GM12865 (cell line): Measurements from ENCODE around the gene ZFTA.

Source experiments
- DNase-seq: peaks from one replicate; pipeline ENCODE4 v3.0.0; 2010; ENCODE audit warnings: low read depth
- H3K4me3 ChIP-seq: 2 replicates; pipeline ENCODE4 v1.5.1; 2011; ENCODE audit warnings: mild to moderate bottlenecking, low read depth, low read length, control low read depth
- TF ChIP-seq, protein P1 (sequence below): IDR thresholded peaks from 2 replicates; pipeline ENCODE4 v1.5.1; 2011; ENCODE audit warnings: low read length, control low read depth, low read depth, inconsistent platforms; ENCODE audit not compliant: insufficient read depth; ENCODE audit errors: missing control alignments

The ZFTA gene

GRCh38 chr11:63729326-63729725 is 39.2 kb downstream of the ZFTA start:
- H3K4me3 ChIP-seq: no peak overlapping the region
- TF ChIP-seq, protein P1, sequence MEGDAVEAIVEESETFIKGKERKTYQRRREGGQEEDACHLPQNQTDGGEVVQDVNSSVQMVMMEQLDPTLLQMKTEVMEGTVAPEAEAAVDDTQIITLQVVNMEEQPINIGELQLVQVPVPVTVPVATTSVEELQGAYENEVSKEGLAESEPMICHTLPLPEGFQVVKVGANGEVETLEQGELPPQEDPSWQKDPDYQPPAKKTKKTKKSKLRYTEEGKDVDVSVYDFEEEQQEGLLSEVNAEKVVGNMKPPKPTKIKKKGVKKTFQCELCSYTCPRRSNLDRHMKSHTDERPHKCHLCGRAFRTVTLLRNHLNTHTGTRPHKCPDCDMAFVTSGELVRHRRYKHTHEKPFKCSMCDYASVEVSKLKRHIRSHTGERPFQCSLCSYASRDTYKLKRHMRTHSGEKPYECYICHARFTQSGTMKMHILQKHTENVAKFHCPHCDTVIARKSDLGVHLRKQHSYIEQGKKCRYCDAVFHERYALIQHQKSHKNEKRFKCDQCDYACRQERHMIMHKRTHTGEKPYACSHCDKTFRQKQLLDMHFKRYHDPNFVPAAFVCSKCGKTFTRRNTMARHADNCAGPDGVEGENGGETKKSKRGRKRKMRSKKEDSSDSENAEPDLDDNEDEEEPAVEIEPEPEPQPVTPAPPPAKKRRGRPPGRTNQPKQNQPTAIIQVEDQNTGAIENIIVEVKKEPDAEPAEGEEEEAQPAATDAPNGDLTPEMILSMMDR: no peak
- no peak for DNase-seq

GRCh38 chr11:63720611-63721010 is 48.0 kb downstream of the ZFTA start:
- TF ChIP-seq, protein P1: no peak
- H3K4me3 ChIP-seq: no peak overlapping the region
- DNase-seq: no peak

- no peak for DNase-seq
- no peak overlapping the region for H3K4me3 ChIP-seq
- TF ChIP-seq, protein P1: no peak
Observed at GRCh38 chr11:63719987-63720386, 48.6 kb downstream of the ZFTA start.

- no peak overlapping the region for H3K4me3 ChIP-seq
- TF ChIP-seq, protein P1: no peak
- DNase-seq: no peak
Observed at GRCh38 chr11:63719001-63719400, 49.6 kb downstream of the ZFTA start.
